SIG-M5 treated with dmso at 0.1 percent for 504 hours (cell line): Measurements from ENCODE around the gene BRME1.

Experiments
- DNase-seq: peaks from one replicate; lab custom pipeline; 2025; ENCODE audit not compliant: unreplicated experiment; lab: John Stamatoyannopoulos, UW

BRME1 gene

DNA sequence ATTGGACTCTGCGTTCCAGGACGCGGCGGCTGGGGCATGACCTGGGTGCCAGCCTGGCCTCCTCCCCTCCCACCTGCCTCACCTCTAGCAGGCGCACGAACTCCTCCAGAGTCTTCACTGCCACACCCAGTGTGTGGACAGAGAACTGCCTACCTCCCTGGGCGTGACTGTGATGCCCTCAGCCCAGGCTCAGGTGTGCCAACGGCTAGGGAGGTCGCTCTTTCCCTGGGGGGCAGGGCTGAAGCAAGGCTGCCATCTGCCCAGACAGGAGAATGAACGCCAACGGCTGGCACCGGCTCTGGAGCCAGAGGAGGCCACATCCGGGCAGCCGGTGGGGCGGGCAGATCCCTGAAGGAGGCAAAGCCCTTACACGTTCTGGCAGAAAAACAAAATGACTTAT lies 17.6 kb downstream of the BRME1 start:
- no peak for DNase-seq

DNA sequence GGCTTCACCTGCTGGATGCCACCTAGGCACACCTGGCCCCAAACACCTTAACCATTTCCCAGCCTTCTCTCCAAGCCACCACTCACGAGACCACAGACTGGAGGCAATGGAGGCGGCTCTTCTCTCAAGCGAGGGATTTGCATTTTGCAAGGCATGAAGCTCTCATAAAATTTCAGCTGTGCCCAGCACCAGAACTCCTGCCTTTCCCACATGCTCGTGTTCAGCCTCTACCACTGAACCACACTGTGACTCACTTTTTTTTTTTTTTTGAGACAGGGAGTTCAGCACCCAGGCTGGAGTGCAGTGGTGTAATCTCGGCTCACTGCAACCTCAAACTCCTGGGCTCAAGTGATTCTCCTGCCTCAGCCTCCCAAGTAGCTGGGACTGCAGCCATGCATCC lies 18.4 kb downstream of the BRME1 start:
- DNase-seq: peak; percentile 45

GRCh38 chr19:13887018-13887436 lies 18.9 kb downstream of the BRME1 start:
- no peak for DNase-seq

GRCh38 chr19:13885826-13886365 lies 20.0 kb downstream of the BRME1 start:
- no peak for DNase-seq

DNA sequence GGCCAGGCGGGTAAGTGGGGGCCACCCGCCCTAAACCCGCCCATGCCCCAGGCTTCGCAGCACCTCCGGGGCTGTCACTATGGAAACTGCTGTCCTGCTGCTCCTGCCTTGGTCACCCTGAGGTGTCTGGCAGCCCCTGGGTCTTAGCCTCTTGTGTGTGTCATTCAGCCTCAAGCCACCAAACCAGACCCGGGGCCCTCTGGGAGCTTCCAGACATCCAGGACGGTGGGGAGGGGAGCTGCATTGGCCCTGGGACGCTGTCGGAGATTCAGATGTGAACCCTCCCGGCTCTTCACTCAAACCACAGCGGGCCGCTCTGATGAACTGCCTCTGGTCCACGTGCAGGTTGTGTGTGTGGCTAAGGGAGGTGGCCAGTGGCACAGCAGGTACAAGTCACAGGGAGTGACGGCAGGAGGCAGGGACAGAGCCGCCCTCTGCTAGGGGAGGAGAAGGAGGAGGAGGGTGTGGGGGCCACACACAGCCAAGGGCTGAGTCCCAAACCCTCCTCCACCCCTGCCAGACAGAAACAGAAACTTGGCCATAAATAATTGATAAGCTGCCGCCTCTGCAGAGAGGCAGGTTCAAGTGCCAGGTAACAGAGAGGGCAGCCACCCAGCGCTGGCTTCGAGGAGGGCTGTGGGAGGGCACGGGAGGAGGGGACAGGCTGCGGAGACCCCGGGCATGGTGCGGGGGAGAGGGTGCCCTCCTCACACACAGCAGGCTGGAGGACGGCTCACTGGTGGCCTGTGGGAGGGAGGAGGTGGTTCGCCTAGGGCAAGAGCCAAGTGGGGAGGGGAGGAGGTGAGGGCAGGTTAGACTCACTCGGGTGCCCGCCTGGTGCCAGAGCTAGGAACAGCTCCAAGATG lies 21.0 kb downstream of the BRME1 start:
- DNase-seq: no peak

DNA sequence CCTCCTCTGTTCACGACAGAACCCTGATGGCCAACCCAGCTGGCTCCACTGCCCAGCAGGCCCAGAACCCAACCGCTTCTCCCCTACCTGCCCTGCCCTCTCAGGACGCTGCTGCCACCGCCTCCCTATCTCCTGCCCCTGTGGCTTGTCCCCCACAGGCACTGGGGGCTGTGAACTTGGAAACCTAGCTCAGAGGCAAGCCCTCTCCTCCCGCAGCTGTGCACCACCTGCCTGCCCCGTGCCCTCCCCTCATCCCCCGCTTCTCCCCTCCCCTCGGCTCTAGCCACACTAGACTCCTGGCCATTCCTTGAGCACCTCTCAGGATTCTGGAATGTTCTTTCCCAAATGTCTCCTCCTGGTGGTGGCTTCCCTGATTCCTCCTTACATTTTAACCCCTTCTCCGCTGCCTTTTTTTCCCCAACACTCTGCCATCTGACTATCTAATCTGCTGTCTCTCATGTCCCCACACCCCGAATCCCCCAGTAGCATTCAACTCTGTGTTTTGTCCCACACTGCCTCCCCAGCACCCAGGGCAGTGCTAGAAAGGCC lies 22.3 kb downstream of the BRME1 start:
- no peak for DNase-seq

DNA sequence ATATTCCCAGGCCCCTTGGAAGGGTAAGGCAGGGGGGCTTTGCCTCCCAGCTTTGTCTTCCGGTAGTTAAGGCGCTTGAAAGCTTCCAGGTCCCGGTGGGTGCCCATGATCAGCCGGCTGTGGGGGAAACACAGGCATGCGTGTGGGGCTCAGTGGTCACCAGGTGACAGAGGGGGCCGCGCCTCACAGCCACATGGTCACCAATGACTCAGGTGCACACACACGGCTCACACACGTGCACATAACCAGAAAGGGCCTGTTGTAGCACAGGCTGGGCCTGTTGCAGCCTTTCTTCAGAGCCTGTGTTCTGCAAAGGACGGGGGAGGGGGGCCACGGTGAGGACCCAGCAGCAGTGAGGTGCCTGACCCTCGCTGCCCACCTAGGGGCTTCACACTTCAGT lies 23.1 kb downstream of the BRME1 start:
- no peak for DNase-seq

DNA sequence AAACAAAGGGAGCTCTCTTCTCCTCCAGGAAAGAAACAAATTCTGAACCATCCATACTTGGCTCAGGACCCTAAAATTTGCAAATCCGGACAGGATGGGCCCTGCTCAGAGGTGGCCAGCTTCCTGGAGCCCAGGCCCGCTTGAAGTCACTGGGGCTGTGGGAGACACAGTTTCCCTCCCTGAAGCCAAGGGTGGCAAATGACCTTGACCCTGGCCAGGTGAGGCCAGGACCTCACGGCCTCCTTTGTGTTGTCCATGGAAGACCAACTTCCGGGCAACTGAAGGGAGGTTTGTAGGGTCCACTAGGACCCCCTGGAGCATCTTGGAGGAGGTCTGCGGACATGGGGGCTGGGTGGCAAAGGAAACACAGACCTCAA lies 23.5 kb downstream of the BRME1 start:
- DNase-seq: no peak

DNA sequence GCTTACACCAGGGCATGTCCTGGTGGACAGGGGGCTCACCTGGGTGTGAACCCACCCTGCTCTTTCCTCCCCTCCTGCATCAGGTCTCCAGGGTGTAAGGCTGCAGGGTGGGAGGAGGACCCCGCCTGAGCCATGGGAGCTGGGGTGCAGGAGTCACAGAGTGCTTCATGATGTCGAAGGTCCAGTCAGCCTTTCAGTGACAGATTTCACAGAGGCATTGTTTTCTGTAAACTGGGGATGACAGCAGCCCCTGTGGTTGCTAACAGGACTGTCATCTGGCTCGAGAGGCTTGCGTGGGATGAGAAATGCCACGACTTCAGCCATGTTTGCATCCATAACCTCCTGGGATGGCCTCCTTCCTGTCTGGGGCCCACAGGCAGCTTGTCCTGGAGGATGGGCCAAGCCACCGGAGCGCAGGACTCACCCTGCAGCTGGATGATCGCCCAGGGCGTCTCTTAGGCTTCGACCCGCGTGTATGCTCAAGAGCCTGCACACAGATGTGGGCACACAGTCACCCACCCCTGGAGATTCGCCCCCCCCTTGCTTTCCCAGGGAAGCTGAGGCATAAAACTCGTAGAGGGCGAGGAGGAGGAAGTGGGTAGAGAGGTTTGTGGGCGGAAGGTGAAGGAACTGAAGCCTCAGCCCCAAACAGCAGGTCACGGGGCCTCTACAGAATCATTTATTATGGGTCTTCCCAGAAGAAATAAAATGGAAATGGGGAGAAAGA lies 24.1 kb downstream of the BRME1 start:
- DNase-seq: peak; percentile 37

- DNase-seq: no peak
Observed at GRCh38 chr19:13881251-13881691, 24.6 kb downstream of the BRME1 start.

GRCh38 chr19:13880059-13881043 lies 25.6 kb downstream of the BRME1 start:
- peak; percentile 91 for DNase-seq

DNA sequence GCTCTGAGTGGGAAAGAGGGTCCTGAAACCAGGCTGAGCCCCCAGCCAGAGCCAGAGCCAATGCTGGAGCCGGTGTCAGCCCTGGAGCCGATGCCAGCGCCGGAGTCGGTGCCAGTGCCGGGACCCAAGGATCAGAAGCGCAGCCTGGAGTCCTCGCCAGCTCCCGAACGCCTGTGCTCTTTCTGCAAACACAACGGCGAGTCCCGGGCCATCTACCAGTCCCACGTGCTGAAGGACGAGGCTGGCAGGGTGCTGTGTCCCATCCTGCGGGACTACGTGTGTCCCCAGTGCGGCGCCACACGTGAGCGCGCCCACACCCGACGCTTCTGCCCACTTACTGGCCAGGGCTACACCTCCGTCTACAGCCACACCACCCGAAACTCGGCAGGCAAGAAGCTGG lies 28.6 kb downstream of the BRME1 start:
- no peak for DNase-seq

- no peak for DNase-seq
Observed at GRCh38 chr19:13876834-13877233, 29.1 kb downstream of the BRME1 start, which contains the start of gene NANOS3. Gene NANOS3 (plus strand): TSS chr19:13877134. CDS start chr19:13877249, 115 bp downstream.

GRCh38 chr19:13875824-13876223 lies 30.1 kb downstream of the BRME1 start:
- no peak for DNase-seq

- DNase-seq: no peak
Observed at GRCh38 chr19:13873834-13874515, 31.9 kb downstream of the BRME1 start.

DNA sequence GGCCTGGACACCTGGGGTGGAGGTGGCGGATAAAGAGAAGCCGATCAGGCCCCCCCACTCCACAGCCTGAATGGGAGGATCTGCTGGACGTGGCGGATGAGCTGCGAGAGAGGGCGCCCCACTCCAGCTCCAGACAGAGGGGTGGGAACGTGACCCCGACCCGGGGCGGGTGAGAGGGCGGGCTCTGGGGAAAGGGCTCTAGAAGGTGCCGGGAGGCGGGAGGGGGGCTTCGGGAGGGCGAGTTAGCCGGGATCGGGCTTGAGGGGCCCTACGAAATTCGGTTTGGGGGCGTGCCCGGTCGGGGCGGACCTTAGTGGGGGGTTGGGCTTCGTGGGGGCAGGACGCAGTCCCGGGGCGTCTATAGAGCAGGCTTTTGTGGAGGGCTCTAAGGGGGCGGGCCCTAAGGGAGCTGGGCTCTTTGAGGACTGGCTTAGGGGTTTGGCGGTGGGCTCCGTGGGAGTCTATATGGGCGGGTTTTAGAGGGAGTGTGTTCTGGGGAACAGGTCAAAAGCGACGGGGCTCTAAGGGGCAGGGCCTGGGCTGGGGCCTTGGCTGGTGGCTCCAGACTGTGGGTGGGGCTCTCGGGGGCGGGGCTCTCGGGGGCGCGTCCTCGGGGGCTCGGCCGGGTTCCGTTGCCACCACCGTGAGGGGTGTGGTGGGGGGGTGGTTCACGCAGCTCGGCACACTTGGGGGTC lies 33.1 kb downstream of the BRME1 start:
- DNase-seq: no peak

GRCh38 chr19:13872339-13872694 lies 33.6 kb downstream of the BRME1 start:
- DNase-seq: no peak

DNA sequence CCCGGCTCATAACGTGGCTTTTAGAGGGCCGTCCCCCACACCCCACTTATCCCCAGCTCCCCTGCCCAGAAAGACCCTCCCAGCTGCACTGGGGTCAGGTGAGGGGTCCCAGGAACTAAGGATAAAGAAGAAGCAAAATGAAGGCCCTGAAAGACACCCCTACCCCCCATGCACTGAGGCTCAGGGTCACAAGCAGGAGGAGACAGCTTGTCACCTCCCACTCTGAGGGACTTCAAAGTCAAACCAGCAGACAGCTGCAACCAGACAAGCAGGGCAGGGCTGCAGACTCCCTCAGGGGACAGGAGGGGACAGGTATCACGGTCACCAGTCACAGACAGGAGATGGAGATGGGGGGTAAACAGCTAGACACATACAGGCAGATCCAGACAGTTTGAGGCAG lies 35.0 kb downstream of the BRME1 start:
- no peak for DNase-seq

GRCh38 chr19:13869281-13869680 lies 36.6 kb downstream of the BRME1 start:
- DNase-seq: no peak
